Activated naive CD4-positive, alpha-beta T cell treated with anti-CD3 and anti-CD28 coated beads for 36 hours (primary cell): Measurements from ENCODE around the gene ARL10. TPM values are rescaled to one million over a fixed set of nuclear protein-coding genes. Genes with fewer than 3 reads are reported as not detected.

Experiments used
- CTCF ChIA-PET: fragments of 350-600 bp; sonication (Branson Sonifier 250); formaldehyde crosslinking; loops from one replicate; lab custom pipeline; 2021; ENCODE audit warnings: antibody characterized with exemption; lab: Charles Lee
- DNase-seq: peaks from one replicate; pipeline ENCODE4 v3.0.0-alpha.2; 2020
- H3K27ac Mint-ChIP-seq: one replicate; pipeline ENCODE4 v1.8.0; 2021; ENCODE audit warnings: mild to moderate bottlenecking, mixed read lengths
- H3K27me3 Mint-ChIP-seq: one replicate; pipeline ENCODE4 v1.8.0; 2021; ENCODE audit warnings: low read depth, mixed read lengths
- H3K36me3 Mint-ChIP-seq: one replicate; pipeline ENCODE4 v1.8.0; 2021; ENCODE audit warnings: low read depth, mixed read lengths
- H3K4me1 Mint-ChIP-seq: one replicate; pipeline ENCODE4 v1.8.0; 2021; ENCODE audit warnings: low read depth, mixed read lengths
- H3K4me3 Mint-ChIP-seq: one replicate; pipeline ENCODE4 v1.8.0; 2021; ENCODE audit warnings: mild to moderate bottlenecking, moderate library complexity, mixed read lengths
- H3K9me3 Mint-ChIP-seq: one replicate; pipeline ENCODE4 v1.8.0; 2021; ENCODE audit warnings: mixed read lengths
- intact Hi-C: fragments of 100-400 bp; cut with micrococcal nuclease; formaldehyde crosslinking; loops from one replicate; pipeline ENCODE4 v1.15.1; 2023
- total RNA-seq, 2 experiments: library from RNA; stranded (reverse); gene quantifications; one replicate each; pipeline ENCODE4 v1.2.3, GENCODE V29; 2021

ARL10 gene
- 1 to 10 TPM; 3.9 to 5.1 TPM for total RNA-seq

GRCh38 chr5:176365351-176366231 is at the start of gene ARL10:
TSS of gene ARL10 (plus strand) at chr5:176365487. CDS start at chr5:176365564, 77 bp downstream.
- Mint-ChIP-seq H3K27ac (no peak within 1 kb of the TSS), H3K4me1 (peaks cover 15% of the 10 kb centered on the region), H3K4me3 (peak within 1 kb of the TSS; percentile 68), H3K36me3 (peaks cover 3% of the 10 kb centered on the region), H3K27me3 (no peaks in the 10 kb centered on the region), H3K9me3 (no peaks in the 10 kb centered on the region)
- CTCF ChIA-PET = no interaction called here
- peak; percentile 24 for DNase-seq
- intact Hi-C loops = loop anchor here (5.0 kb wide), 1 partner anchor 1767 kb away; the partner anchor contains the start of gene RMND5B

GRCh38 chr5:176317534-176318374 is 47.5 kb upstream of the ARL10 start:
- intact Hi-C loops = no loop called here
- CTCF ChIA-PET = no interaction called here
- no peaks in the 10 kb centered on the region for H3K27me3 Mint-ChIP-seq
- H3K36me3 Mint-ChIP-seq = peaks cover 13% of the 10 kb centered on the region
- no peak overlapping the region for H3K27ac Mint-ChIP-seq
- DNase-seq = no peak
- no peaks in the 10 kb centered on the region for H3K9me3 Mint-ChIP-seq
- no peaks in the 10 kb centered on the region for H3K4me1 Mint-ChIP-seq
- H3K4me3 Mint-ChIP-seq = no peak overlapping the region

GRCh38 chr5:176319827-176320554 is 45.3 kb upstream of the ARL10 start:
- CTCF ChIA-PET = interaction anchor here (1.1 to 1.3 kb wide), 2 partner anchors 42 to 86 kb away, joined by 4 read pairs; no protein-coding TSS in a partner anchor
- no peaks in the 10 kb centered on the region for H3K27me3 Mint-ChIP-seq
- intact Hi-C loops = no loop called here
- no peak overlapping the region for H3K27ac Mint-ChIP-seq
- H3K9me3 Mint-ChIP-seq = no peaks in the 10 kb centered on the region
- H3K4me3 Mint-ChIP-seq = no peak overlapping the region
- peaks cover 19% of the 10 kb centered on the region for H3K36me3 Mint-ChIP-seq
- DNase-seq = no peak
- H3K4me1 Mint-ChIP-seq = no peaks in the 10 kb centered on the region

- Mint-ChIP-seq H3K27ac (no peak overlapping the region), H3K4me1 (no peaks in the 10 kb centered on the region), H3K4me3 (no peak overlapping the region), H3K9me3 (no peaks in the 10 kb centered on the region), H3K27me3 (no peaks in the 10 kb centered on the region), H3K36me3 (peaks cover 19% of the 10 kb centered on the region)
- no peak for DNase-seq
- CTCF ChIA-PET = interaction anchor here (0.5 to 1.1 kb wide), 2 partner anchors 42 to 249 kb away, joined by 3 to 4 read pairs; no protein-coding TSS in a partner anchor
- intact Hi-C loops = no loop called here
Measured at GRCh38 chr5:176320577-176320976, 44.7 kb upstream of the ARL10 start.

- no peaks in the 10 kb centered on the region for H3K27me3 Mint-ChIP-seq
- H3K27ac Mint-ChIP-seq = no peak overlapping the region
- intact Hi-C loops = no loop called here
- DNase-seq = no peak
- CTCF ChIA-PET = no interaction called here
- H3K36me3 Mint-ChIP-seq = peaks cover 30% of the 10 kb centered on the region
- no peaks in the 10 kb centered on the region for H3K4me1 Mint-ChIP-seq
- H3K9me3 Mint-ChIP-seq = peaks cover 8% of the 10 kb centered on the region
- no peak overlapping the region for H3K4me3 Mint-ChIP-seq
Measured at GRCh38 chr5:176334031-176334770, 31.1 kb upstream of the ARL10 start.

- H3K27me3 Mint-ChIP-seq = no peaks in the 10 kb centered on the region
- CTCF ChIA-PET = no interaction called here
Measured at GRCh38 chr5:176337913-176338312, 27.4 kb upstream of the ARL10 start.

GRCh38 chr5:176339304-176339703 is 26.0 kb upstream of the ARL10 start:
- CTCF ChIA-PET = interaction anchor here (0.6 kb wide), 1 partner anchor 683 kb away, joined by 3 read pairs; the partner anchor contains the start of gene ZNF346

More at GRCh38 chr5:176337913-176338312, 27.4 kb upstream of the ARL10 start:
- H3K4me1 Mint-ChIP-seq = no peaks in the 10 kb centered on the region
- intact Hi-C loops = no loop called here
- H3K27ac Mint-ChIP-seq = no peak overlapping the region
- no peak overlapping the region for H3K4me3 Mint-ChIP-seq
- peaks cover 27% of the 10 kb centered on the region for H3K36me3 Mint-ChIP-seq
- DNase-seq = no peak
- peaks cover 6% of the 10 kb centered on the region for H3K9me3 Mint-ChIP-seq

GRCh38 chr5:176341325-176342157 is 23.7 kb upstream of the ARL10 start:
- H3K4me1 Mint-ChIP-seq = no peaks in the 10 kb centered on the region
- no peak for DNase-seq
- H3K9me3 Mint-ChIP-seq = no peaks in the 10 kb centered on the region
- CTCF ChIA-PET = no interaction called here
- no peak overlapping the region for H3K4me3 Mint-ChIP-seq
- H3K27me3 Mint-ChIP-seq = no peaks in the 10 kb centered on the region
- peaks cover 11% of the 10 kb centered on the region for H3K36me3 Mint-ChIP-seq
- intact Hi-C loops = no loop called here
- no peak overlapping the region for H3K27ac Mint-ChIP-seq

More at GRCh38 chr5:176339304-176339703, 26.0 kb upstream of the ARL10 start:
- H3K27ac Mint-ChIP-seq = no peak overlapping the region
- no peaks in the 10 kb centered on the region for H3K4me1 Mint-ChIP-seq
- H3K27me3 Mint-ChIP-seq = no peaks in the 10 kb centered on the region
- peaks cover 19% of the 10 kb centered on the region for H3K36me3 Mint-ChIP-seq
- H3K9me3 Mint-ChIP-seq = no peaks in the 10 kb centered on the region
- intact Hi-C loops = no loop called here
- no peak overlapping the region for H3K4me3 Mint-ChIP-seq
- no peak for DNase-seq

GRCh38 chr5:176342158-176342483 is 23.2 kb upstream of the ARL10 start:
- no peaks in the 10 kb centered on the region for H3K9me3 Mint-ChIP-seq
- no peaks in the 10 kb centered on the region for H3K4me1 Mint-ChIP-seq
- intact Hi-C loops = no loop called here
- CTCF ChIA-PET = no interaction called here
- H3K27me3 Mint-ChIP-seq = no peaks in the 10 kb centered on the region
- DNase-seq = no peak
- H3K4me3 Mint-ChIP-seq = no peak overlapping the region
- peaks cover 5% of the 10 kb centered on the region for H3K36me3 Mint-ChIP-seq
- no peak overlapping the region for H3K27ac Mint-ChIP-seq

- intact Hi-C loops = no loop called here
- Mint-ChIP-seq H3K9me3 (no peaks in the 10 kb centered on the region), H3K4me3 (no peak overlapping the region), H3K36me3 (peaks cover 10% of the 10 kb centered on the region), H3K27me3 (no peaks in the 10 kb centered on the region), H3K27ac (peak overlapping the region; percentile 20), H3K4me1 (no peaks in the 10 kb centered on the region)
- CTCF ChIA-PET = no interaction called here
- DNase-seq = no peak
Measured at GRCh38 chr5:176342766-176343458, 22.4 kb upstream of the ARL10 start.
